CD4-positive, CD25-positive, alpha-beta regulatory T cell (primary cell): ENCODE results near the gene BACH1. TPM values are rescaled to one million over a fixed set of nuclear protein-coding genes. Genes with fewer than 3 reads are reported as not detected.

Source experiments
- ATAC-seq, 2 donors: fragments of 150-1000 bp; cut with Tn5 transposase; one replicate each; pipeline ENCODE4 v1.10.0; 2021; ENCODE audit warnings: low read depth in 2 of 2, moderate number of reproducible peaks in 2 of 2, moderate library complexity in 1 of 2
- DNase-seq, 3 donors: peaks; one replicate each; pipeline versions ENCODE4 v3.0.0 to v3.0.0-alpha.2; 2012 to 2022; ENCODE audit warnings: mixed read lengths in 1 of 3
- H3K27ac ChIP-seq: one replicate; pipeline ENCODE4 v1.7.0; 2013; ENCODE audit warnings: mild to moderate bottlenecking, low read length; ENCODE audit not compliant: insufficient read depth, poor library complexity, severe bottlenecking
- H3K27me3 ChIP-seq: one replicate; pipeline ENCODE4 v1.7.0; 2013; ENCODE audit warnings: low read length; ENCODE audit not compliant: control insufficient read depth, insufficient read depth
- H3K36me3 ChIP-seq: one replicate; pipeline ENCODE4 v1.7.0; 2013; ENCODE audit warnings: mild to moderate bottlenecking, low read length, moderate library complexity; ENCODE audit not compliant: control insufficient read depth, insufficient read depth
- H3K4me1 ChIP-seq: 2 replicates; pipeline ENCODE4 v1.7.0; 2013; ENCODE audit warnings: mild to moderate bottlenecking, low read length; ENCODE audit not compliant: insufficient read depth, control insufficient read depth, poor library complexity, severe bottlenecking
- H3K4me3 ChIP-seq: one replicate; pipeline ENCODE4 v1.7.0; 2013; ENCODE audit warnings: low read depth, mild to moderate bottlenecking, low read length, moderate library complexity
- H3K9me3 ChIP-seq, 2 experiments: 1 replicate in 1 of 2; 2 replicates in 1 of 2; pipeline ENCODE4 v1.7.0; 2013; ENCODE audit warnings: low read length in 2 of 2, mild to moderate bottlenecking in 1 of 2, moderate library complexity in 1 of 2; ENCODE audit not compliant: control insufficient read depth in 2 of 2
- H3K27ac Mint-ChIP-seq, 3 donors: one replicate each; pipeline ENCODE4 v1.8.0; 2020 to 2022; ENCODE audit warnings: mild to moderate bottlenecking in 3 of 3, mixed read lengths in 3 of 3, moderate library complexity in 2 of 3
- H3K27me3 Mint-ChIP-seq: one replicate; pipeline ENCODE4 v1.8.0; 2022; ENCODE audit warnings: mild to moderate bottlenecking, mixed read lengths
- H3K36me3 Mint-ChIP-seq: one replicate; pipeline ENCODE4 v1.8.0; 2020; ENCODE audit warnings: mixed read lengths
- H3K4me1 Mint-ChIP-seq, 4 donors: one replicate each; pipeline ENCODE4 v1.8.0; 2020 to 2022; ENCODE audit warnings: mixed read lengths in 4 of 4, mild to moderate bottlenecking in 1 of 4
- H3K4me3 Mint-ChIP-seq, 4 donors: one replicate each; pipeline ENCODE4 v1.8.0; 2020 to 2022; ENCODE audit warnings: mild to moderate bottlenecking in 4 of 4, mixed read lengths in 4 of 4, moderate library complexity in 3 of 4
- H3K9me3 Mint-ChIP-seq, 7 donors: one replicate each; pipeline ENCODE4 v1.8.0; 2020 to 2022; ENCODE audit warnings: mixed read lengths in 7 of 7, mild to moderate bottlenecking in 3 of 7, moderate library complexity in 2 of 7
- polyA plus RNA-seq, 4 donors: library from polyadenylated mRNA; unstranded; fragments of 300-500 nt; fragmentation: Illumina TruSeq; gene quantifications; one replicate each; pipeline ENCODE4 v1.2.3, GENCODE V29; 2021
- total RNA-seq: library from RNA; stranded (reverse); gene quantifications from one replicate; pipeline ENCODE4 v1.2.3, GENCODE V29; 2022

Gene BACH1
- total and polyA plus RNA-seq, 5 donors from 2014 or later: 30.2 to 108 (median 42.5) TPM

DNA sequence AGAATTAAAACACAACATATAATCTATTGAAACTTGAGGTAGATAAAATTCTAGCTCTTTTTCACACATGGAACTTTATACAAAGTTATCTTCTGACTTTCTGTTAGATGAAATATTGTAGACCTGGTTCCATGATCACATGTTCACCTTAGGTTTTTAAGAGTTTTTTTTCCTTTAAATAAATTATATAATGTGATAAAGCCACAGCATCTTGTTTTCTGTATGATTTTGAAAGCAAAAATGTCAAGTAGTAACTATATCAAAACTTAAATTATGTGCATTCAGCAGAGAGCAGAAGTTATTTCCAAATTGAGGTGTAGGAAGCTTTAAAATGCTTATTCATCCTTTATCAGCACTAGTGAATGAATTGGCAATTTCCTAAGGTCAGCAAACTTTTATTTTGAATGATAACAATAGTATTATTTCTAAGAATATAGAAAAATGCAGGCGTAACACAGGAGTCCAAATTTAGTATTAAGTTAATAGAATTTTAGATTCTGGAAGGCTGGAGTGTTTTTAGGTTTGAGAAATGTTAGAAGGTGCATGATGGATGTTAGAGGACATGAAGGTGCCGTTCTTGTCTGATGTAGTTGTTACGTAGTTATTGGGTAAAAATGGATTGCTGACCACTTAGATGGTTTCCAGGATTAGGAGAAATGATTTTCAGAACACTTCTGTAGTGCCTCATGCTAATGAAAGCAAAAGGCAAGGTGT lies 17.5 kb downstream of the BACH1 start:
- peaks cover 10% of the 10 kb centered on the region for H3K36me3 Mint-ChIP-seq
- no peak overlapping the region for H3K4me3 ChIP-seq
- H3K27ac ChIP-seq: no peak overlapping the region
- H3K9me3 ChIP-seq: no peaks in the 10 kb centered on the region
- no peaks in the 10 kb centered on the region for H3K27me3 ChIP-seq
- DNase-seq: no peak
- peaks cover 5% of the 10 kb centered on the region for H3K36me3 ChIP-seq
- no peak for ATAC-seq
- H3K4me1 Mint-ChIP-seq: peaks cover 36 to 90% (median 65%) of the 10 kb centered on the region in 4 donors
- no peak overlapping the region for H3K4me3 Mint-ChIP-seq
- peaks cover 0 to 2% (median 0%) of the 10 kb centered on the region in 7 donors for H3K9me3 Mint-ChIP-seq
- H3K4me1 ChIP-seq: peaks cover 5% of the 10 kb centered on the region
- peak overlapping the region in 2 of 3 donors; percentile 47 to 54 for H3K27ac Mint-ChIP-seq
- H3K27me3 Mint-ChIP-seq: no peaks in the 10 kb centered on the region

DNA sequence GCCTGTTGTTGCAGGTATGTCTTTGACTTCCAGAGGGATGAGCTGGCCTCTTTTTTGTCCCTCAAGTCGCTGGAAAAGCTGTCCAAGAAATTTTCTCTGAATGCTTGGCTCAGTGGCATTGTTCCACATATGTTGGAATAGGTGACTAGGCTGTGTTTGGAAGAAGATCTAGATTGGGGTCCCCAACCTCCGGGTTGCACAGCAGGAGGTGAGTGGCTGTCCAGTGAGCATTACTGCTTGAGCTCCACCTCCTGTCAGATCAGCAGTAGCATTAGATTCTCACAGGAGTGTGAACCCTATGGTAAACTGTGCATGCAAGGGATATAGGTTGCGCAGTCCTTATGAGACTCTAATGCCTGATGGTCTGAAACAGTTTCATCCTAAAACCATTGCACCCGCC lies 18.1 kb downstream of the BACH1 start:
- peaks cover 11% of the 10 kb centered on the region for H3K36me3 ChIP-seq
- peaks cover 0 to 3% (median 0%) of the 10 kb centered on the region in 7 donors for H3K9me3 Mint-ChIP-seq
- no peaks in the 10 kb centered on the region for H3K27me3 Mint-ChIP-seq
- H3K4me1 Mint-ChIP-seq: peaks cover 36 to 87% (median 64%) of the 10 kb centered on the region in 4 donors
- DNase-seq (no peak), ATAC-seq (no peak)
- peak overlapping the region in 1 of 3 donors; percentile 47 for H3K27ac Mint-ChIP-seq
- no peaks in the 10 kb centered on the region for H3K9me3 ChIP-seq
- peaks cover 15% of the 10 kb centered on the region for H3K36me3 Mint-ChIP-seq
- no peak overlapping the region for H3K4me3 ChIP-seq
- no peak overlapping the region for H3K27ac ChIP-seq
- H3K4me1 ChIP-seq: peaks cover 5% of the 10 kb centered on the region
- no peaks in the 10 kb centered on the region for H3K27me3 ChIP-seq
- H3K4me3 Mint-ChIP-seq: peak overlapping the region in 1 of 4 donors; percentile 8

DNA sequence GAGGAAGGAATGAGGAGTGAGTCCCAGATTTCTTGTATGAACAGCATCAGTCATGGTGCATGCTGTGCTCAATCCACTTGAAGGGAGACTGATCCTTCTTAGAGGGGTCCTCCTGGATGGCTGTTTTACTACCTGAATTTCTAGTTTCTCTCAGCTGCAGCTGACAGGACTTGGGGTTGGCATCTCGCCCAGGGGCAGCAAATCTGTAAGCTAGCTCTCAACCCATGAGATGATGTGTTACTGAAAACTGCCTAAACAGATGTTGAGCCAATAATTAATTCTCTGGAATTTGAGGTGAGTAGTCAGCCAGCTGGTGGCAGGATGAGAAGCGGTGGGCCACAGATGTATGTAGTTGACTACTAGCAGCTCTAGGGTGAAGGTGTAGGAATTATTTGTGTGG lies 19.6 kb downstream of the BACH1 start:
- no peaks in the 10 kb centered on the region for H3K27me3 Mint-ChIP-seq
- peaks cover 36 to 78% (median 55%) of the 10 kb centered on the region in 4 donors for H3K4me1 Mint-ChIP-seq
- Histone ChIP-seq H3K27ac (no peak overlapping the region), H3K4me1 (peaks cover 5% of the 10 kb centered on the region), H3K36me3 (peaks cover 24% of the 10 kb centered on the region), H3K27me3 (no peaks in the 10 kb centered on the region), H3K9me3 (no peaks in the 10 kb centered on the region), H3K4me3 (no peak overlapping the region)
- H3K36me3 Mint-ChIP-seq: peaks cover 22% of the 10 kb centered on the region
- ATAC-seq: no peak
- H3K27ac Mint-ChIP-seq: peak overlapping the region in 2 of 3 donors; percentile 76 to 83
- no peak for DNase-seq
- H3K9me3 Mint-ChIP-seq: peaks cover 0 to 3% (median 0%) of the 10 kb centered on the region in 7 donors
- H3K4me3 Mint-ChIP-seq: no peak overlapping the region

DNA sequence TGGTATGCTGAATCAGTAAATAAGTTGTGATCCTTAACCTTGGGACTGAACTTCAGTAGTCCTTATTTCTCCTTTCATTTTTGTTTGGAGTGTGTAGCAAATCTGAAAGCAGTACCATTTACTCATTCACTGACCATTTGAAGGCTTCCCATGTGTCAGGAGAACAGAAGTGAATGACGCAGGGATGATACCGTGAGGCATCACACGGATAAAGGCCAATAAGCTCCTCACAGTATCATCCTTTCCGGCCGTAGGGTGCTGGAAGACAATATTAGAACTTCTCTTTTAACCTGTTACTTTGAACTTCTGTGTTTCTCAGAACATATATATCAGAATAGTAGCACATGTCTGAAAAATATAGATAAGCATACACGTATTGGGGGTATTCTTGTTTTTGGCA lies 21.3 kb downstream of the BACH1 start:
- Mint-ChIP-seq H3K27ac (no peak overlapping the region), H3K9me3 (peaks cover 0 to 3% (median 0%) of the 10 kb centered on the region in 7 donors)

DNA sequence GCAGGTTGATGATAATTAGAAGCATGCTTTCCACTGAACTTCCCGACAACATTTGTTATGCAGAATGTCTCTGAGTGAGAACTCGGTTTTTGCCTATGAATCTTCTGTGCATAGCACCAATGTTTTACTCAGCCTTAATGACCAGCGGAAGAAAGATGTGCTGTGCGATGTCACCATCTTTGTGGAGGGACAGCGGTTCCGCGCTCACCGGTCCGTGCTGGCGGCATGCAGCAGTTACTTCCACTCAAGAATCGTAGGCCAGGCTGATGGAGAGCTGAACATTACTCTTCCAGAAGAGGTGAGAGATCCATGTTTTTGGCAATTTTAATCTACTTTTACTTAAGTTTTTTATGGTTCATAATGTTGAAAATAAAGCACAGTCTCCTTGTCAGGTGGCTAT lies 22.5 kb downstream of the BACH1 start:
- no peak overlapping the region for H3K4me3 ChIP-seq
- H3K9me3 ChIP-seq: no peaks in the 10 kb centered on the region
- ATAC-seq (no peak), DNase-seq (no peak)
- Mint-ChIP-seq H3K9me3 (peaks cover 0 to 3% (median 0%) of the 10 kb centered on the region in 7 donors), H3K27ac (peak overlapping the region in 1 of 3 donors; percentile 12), H3K27me3 (no peaks in the 10 kb centered on the region), H3K4me1 (peaks cover 22 to 63% (median 46%) of the 10 kb centered on the region in 4 donors), H3K4me3 (no peak overlapping the region), H3K36me3 (peaks cover 27% of the 10 kb centered on the region)
- peaks cover 5% of the 10 kb centered on the region for H3K4me1 ChIP-seq
- peaks cover 36% of the 10 kb centered on the region for H3K36me3 ChIP-seq
- no peaks in the 10 kb centered on the region for H3K27me3 ChIP-seq
- no peak overlapping the region for H3K27ac ChIP-seq

More for the DNA sequence above, 21.3 kb downstream of the BACH1 start:
- Histone ChIP-seq H3K9me3 (no peaks in the 10 kb centered on the region), H3K36me3 (peaks cover 26% of the 10 kb centered on the region), H3K27me3 (no peaks in the 10 kb centered on the region), H3K27ac (no peak overlapping the region), H3K4me3 (no peak overlapping the region), H3K4me1 (peaks cover 5% of the 10 kb centered on the region)
- H3K4me1 Mint-ChIP-seq: peaks cover 28 to 66% (median 47%) of the 10 kb centered on the region in 4 donors
- H3K27me3 Mint-ChIP-seq: no peaks in the 10 kb centered on the region
- ATAC-seq (no peak), DNase-seq (no peak)
- no peak overlapping the region for H3K4me3 Mint-ChIP-seq
- peaks cover 22% of the 10 kb centered on the region for H3K36me3 Mint-ChIP-seq

DNA sequence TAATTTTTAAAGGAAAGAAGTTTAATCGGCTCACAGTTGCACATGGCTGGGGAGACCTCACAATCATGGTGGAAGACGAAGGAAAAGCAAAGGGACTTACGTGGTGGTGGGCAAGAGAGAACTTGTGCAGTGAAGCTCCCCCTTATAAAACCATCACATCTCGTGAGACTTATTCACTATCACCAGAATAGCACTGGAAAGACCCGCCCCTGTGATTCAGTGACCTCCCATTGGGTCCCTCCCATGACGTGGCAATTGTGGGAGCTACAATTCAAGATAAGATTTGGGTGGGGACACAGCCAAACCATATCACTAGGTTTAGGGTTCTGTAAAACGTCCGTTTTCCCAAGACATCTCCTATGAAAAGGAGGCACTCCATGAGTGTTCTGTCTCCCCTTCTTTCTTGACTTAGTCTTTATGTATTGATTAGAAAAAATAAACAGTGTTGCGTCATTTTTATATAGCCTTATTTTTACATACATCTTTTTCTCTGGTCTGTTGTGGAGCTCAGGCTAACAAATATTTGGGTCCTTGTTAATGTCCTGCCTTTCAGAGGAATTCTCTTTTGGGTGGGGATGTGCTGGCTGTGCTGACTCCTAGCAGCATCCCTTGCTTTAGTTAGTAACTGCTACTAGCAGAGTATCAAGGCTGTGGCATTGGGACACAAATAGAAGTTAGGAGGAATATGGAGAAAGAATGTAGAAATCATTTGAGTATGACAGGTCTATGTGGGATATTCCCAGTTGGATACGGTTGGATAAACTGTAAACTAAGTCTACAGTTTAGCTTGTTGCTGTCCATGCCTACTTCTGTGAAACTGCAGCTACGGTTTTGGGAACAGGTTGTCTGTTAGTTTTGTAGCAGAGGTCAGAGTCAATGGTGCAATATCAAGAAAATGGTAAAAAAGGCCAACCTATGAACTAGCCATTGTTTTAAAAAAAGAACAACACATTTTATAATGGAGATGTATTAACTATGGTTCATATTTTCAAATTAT lies 23.5 kb downstream of the BACH1 start:
- H3K4me1 ChIP-seq: peaks cover 5% of the 10 kb centered on the region
- peaks cover 45% of the 10 kb centered on the region for H3K36me3 ChIP-seq
- Mint-ChIP-seq H3K4me1 (peaks cover 25 to 56% (median 40%) of the 10 kb centered on the region in 4 donors), H3K27ac (peak overlapping the region in 1 of 3 donors; percentile 67), H3K36me3 (peaks cover 37% of the 10 kb centered on the region), H3K4me3 (no peak overlapping the region), H3K27me3 (no peaks in the 10 kb centered on the region), H3K9me3 (peaks cover 0 to 3% (median 0%) of the 10 kb centered on the region in 7 donors)
- ATAC-seq: no peak
- no peaks in the 10 kb centered on the region for H3K9me3 ChIP-seq
- H3K4me3 ChIP-seq: no peak overlapping the region
- no peak overlapping the region for H3K27ac ChIP-seq
- DNase-seq: no peak
- no peaks in the 10 kb centered on the region for H3K27me3 ChIP-seq

DNA sequence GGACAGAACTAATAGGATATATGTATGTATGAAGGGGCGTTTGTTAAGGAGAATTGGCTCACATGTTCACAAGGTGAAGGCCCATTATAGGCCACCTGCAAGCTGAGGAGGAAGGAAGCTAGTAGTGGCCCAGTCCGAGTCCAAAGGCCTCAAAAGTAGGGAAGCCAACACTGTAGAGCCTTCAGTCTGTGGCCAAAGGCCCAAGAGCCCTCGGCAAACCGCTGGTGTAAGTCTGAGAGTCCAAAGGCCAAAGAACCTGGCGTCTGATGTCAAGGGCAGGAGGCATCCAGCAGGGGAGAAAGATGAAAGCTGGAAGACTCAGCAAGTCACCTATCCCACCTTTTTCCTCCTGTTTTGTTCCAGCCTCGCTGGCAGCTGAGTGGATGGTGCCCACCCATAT lies 24.5 kb downstream of the BACH1 start:
- H3K9me3 Mint-ChIP-seq: peaks cover 0 to 3% (median 0%) of the 10 kb centered on the region in 7 donors
- Histone ChIP-seq H3K27me3 (no peaks in the 10 kb centered on the region), H3K9me3 (no peaks in the 10 kb centered on the region), H3K4me3 (no peak overlapping the region), H3K4me1 (peaks cover 5% of the 10 kb centered on the region), H3K27ac (no peak overlapping the region), H3K36me3 (peaks cover 52% of the 10 kb centered on the region)
- no peak overlapping the region for H3K4me3 Mint-ChIP-seq
- H3K27ac Mint-ChIP-seq: no peak overlapping the region
- peaks cover 19 to 46% (median 31%) of the 10 kb centered on the region in 4 donors for H3K4me1 Mint-ChIP-seq
- no peak for DNase-seq
- peaks cover 41% of the 10 kb centered on the region for H3K36me3 Mint-ChIP-seq
- no peaks in the 10 kb centered on the region for H3K27me3 Mint-ChIP-seq
- no peak for ATAC-seq
